ENCODE measurements around the gene GNG3. TPM values are rescaled to one million over a fixed set of nuclear protein-coding genes. Genes with fewer than 3 reads are reported as not detected.
A peak's percentile ranks its signal among the peaks of the same experiment; 100 is the strongest.

The GNG3 gene
- total and polyA plus RNA-seq, 2 of the 8 experiments (the other 6 are each of a cell fraction or from before 2014, with no cell fraction given), result 4.9 to 12.1 TPM

DNA sequence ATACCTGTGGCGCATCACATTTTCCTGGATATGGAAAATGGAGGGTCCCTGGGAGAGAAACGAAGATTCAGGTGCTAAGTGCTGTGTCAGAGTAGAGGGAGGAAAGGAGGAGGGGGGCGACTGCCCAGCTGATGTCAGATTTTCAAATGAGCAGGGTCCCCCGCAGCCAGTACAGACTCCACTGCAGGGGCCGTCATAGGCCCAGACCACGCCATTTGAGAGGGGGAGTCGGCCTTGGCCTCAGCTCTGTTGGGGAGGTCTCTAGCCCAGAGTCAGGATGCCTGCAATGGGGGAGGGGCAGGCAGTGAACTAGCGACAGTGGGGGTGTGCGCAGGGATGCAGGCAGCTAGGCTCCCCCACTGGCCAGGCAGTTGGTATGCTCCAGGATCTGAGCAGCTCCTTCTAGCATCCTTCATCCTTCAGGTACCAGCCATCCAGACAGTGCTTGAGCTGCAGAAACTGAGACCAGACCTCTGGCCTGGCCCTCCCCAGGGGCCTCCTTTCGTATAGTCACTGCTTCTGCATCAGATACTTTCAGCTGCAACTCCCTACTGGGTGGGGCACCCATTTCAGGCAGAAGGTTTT, at the start of gene GNG3, which contains the start of gene BSCL2 (continued):
- TF ChIP-seq, protein P1, sequence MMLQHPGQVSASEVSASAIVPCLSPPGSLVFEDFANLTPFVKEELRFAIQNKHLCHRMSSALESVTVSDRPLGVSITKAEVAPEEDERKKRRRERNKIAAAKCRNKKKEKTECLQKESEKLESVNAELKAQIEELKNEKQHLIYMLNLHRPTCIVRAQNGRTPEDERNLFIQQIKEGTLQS (IDR thresholded peaks at IDR 0.05; ENCODE audit: insufficient read depth, low read depth, low read length), result no peak
- TF ChIP-seq TEAD4 (IDR thresholded peaks at IDR 0.05; ENCODE audit: low read depth, low read length), result peak; percentile 77
- TF ChIP-seq CBX5 (IDR thresholded peaks at IDR 0.05; ENCODE audit: low read depth, low read length), result no peak
- 0 out of 2 replicates have a peak, but pooled peaks have one; percentile 17 for TF ChIP-seq GABPA (IDR thresholded peaks at IDR 0.05; ENCODE audit: borderline replicate concordance, insufficient read depth, low read length)
- TF ChIP-seq KDM5A (IDR thresholded peaks at IDR 0.05; ENCODE audit: low read length), result no peak
- TF ChIP-seq EGR1 (IDR thresholded peaks at IDR 0.05; ENCODE audit: borderline replicate concordance, low read depth, low read length), result peak; percentile 86; the same call in 1 of the 2 replicates
- TF ChIP-seq CHD2 (IDR thresholded peaks at IDR 0.05; ENCODE audit: low read length), result peak; percentile 82
- no peak for TF ChIP-seq KDM4A (IDR thresholded peaks at IDR 0.05; ENCODE audit: low read depth, low read length, severe bottlenecking)
- peak; percentile 89 for TF ChIP-seq TAF1 (IDR thresholded peaks at IDR 0.05; ENCODE audit: low read depth, low read length)
- TF ChIP-seq CEBPB (IDR thresholded peaks at IDR 0.05; ENCODE audit: low read depth, low read length), result no peak
- TF ChIP-seq KDM1A (IDR thresholded peaks at IDR 0.05; ENCODE audit: borderline replicate concordance, low read length), result peak; percentile 77; the same call in 1 of the 2 replicates
- TF ChIP-seq POU5F1 (IDR thresholded peaks at IDR 0.05; ENCODE audit: low read depth, low read length), result no peak
- TF ChIP-seq RBBP5 (IDR thresholded peaks at IDR 0.05; ENCODE audit: borderline replicate concordance, low read depth, low read length), result no peak
- TF ChIP-seq SIN3A (conservative IDR thresholded peaks at IDR 0.05 in 1 of 2, IDR thresholded peaks at IDR 0.05 in 1 of 2; ENCODE audit: low read depth in 1 of 2, low read length in 2 of 2), result peak; percentile 90 to 95; a peak in 3 of 4 replicates
- TF ChIP-seq, protein P2, sequence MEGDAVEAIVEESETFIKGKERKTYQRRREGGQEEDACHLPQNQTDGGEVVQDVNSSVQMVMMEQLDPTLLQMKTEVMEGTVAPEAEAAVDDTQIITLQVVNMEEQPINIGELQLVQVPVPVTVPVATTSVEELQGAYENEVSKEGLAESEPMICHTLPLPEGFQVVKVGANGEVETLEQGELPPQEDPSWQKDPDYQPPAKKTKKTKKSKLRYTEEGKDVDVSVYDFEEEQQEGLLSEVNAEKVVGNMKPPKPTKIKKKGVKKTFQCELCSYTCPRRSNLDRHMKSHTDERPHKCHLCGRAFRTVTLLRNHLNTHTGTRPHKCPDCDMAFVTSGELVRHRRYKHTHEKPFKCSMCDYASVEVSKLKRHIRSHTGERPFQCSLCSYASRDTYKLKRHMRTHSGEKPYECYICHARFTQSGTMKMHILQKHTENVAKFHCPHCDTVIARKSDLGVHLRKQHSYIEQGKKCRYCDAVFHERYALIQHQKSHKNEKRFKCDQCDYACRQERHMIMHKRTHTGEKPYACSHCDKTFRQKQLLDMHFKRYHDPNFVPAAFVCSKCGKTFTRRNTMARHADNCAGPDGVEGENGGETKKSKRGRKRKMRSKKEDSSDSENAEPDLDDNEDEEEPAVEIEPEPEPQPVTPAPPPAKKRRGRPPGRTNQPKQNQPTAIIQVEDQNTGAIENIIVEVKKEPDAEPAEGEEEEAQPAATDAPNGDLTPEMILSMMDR (IDR thresholded peaks at IDR 0.05; ENCODE audit: control extremely low read depth in 1 of 3, insufficient read depth in 1 of 3, low read depth in 1 of 3, low read length in 3 of 3), result no peak
- TF ChIP-seq NANOG (IDR thresholded peaks at IDR 0.05; ENCODE audit: insufficient read depth, low read depth, low read length, poor library complexity, severe bottlenecking), result no peak
- TF ChIP-seq CTBP2 (IDR thresholded peaks at IDR 0.05; ENCODE audit: borderline replicate concordance, insufficient read depth, insufficient read length, low read length), result peak; percentile 93
- TF ChIP-seq SP4 (IDR thresholded peaks at IDR 0.05; ENCODE audit: low read length), result peak; percentile 80; the same call in 1 of the 2 replicates
- TF ChIP-seq SUZ12 (IDR thresholded peaks at IDR 0.05; ENCODE audit: low read length), result no peak
- TF ChIP-seq POLR2AphosphoS5 (IDR thresholded peaks at IDR 0.05; ENCODE audit: low read depth, low read length), result peak; percentile 96
- peak; percentile 53; the same call in 1 of the 2 replicates for TF ChIP-seq BRCA1 (IDR thresholded peaks at IDR 0.05; ENCODE audit: low read depth, low read length)
